MCF 10A (cell line): Measurements from ENCODE around the gene PTPRN2. TPM values are rescaled to one million over a fixed set of nuclear protein-coding genes. Genes with fewer than 3 reads are reported as not detected.

ENCODE experiments used
- BruUV-seq: library from RNA; stranded (reverse); fragments of 400-500 nt; replicated peaks from 2 replicates; lab custom pipeline; 2021; lab: Mats Ljungman, UMichigan
- CTCF ChIA-PET: fragments of 300-600 bp; sonication (Branson Sonifier 250); formaldehyde crosslinking; extraction: SDS; loops from one replicate; lab custom pipeline; 2021; ENCODE audit warnings: antibody characterized with exemption, inconsistent platforms; lab: Yijun Ruan, JAX
- POLR2A ChIA-PET: fragments of 300-600, 350-650 bp; sonication (Branson Sonifier 250); formaldehyde crosslinking; extraction: SDS; loops from one replicate; lab custom pipeline; 2020; ENCODE audit warnings: antibody characterized with exemption, inconsistent platforms; lab: Yijun Ruan, JAX
- DNase-seq: peaks from one replicate; pipeline ENCODE4 v3.0.0-alpha.2; 2018; ENCODE audit not compliant: unreplicated experiment
- H3K27ac Mint-ChIP-seq: one replicate; pipeline ENCODE4 v1.8.0; 2022; ENCODE audit warnings: mild to moderate bottlenecking, low read depth, mixed read lengths; ENCODE audit not compliant: unreplicated experiment
- H3K27me3 Mint-ChIP-seq: one replicate; pipeline ENCODE4 v1.8.0; 2022; ENCODE audit warnings: mixed read lengths; ENCODE audit not compliant: insufficient read depth, unreplicated experiment
- H3K36me3 Mint-ChIP-seq: one replicate; pipeline ENCODE4 v1.8.0; 2022; ENCODE audit warnings: mild to moderate bottlenecking, moderate library complexity, mixed read lengths; ENCODE audit not compliant: insufficient read depth, unreplicated experiment
- H3K4me1 Mint-ChIP-seq: one replicate; pipeline ENCODE4 v1.8.0; 2022; ENCODE audit warnings: mixed read lengths; ENCODE audit not compliant: insufficient read depth, unreplicated experiment
- H3K4me3 Mint-ChIP-seq: one replicate; pipeline ENCODE4 v1.8.0; 2022; ENCODE audit warnings: mild to moderate bottlenecking, moderate library complexity, mixed read lengths; ENCODE audit not compliant: unreplicated experiment
- H3K9me3 Mint-ChIP-seq: one replicate; pipeline ENCODE4 v1.8.0; 2022; ENCODE audit warnings: mixed read lengths; ENCODE audit not compliant: unreplicated experiment
- CTCF ChIP-seq: fragments of 200-600 bp; IDR thresholded peaks from one replicate; pipeline ENCODE4 v1.8.0; 2022; ENCODE audit warnings: antibody characterized with exemption, mild to moderate bottlenecking; ENCODE audit not compliant: unreplicated experiment
- intact Hi-C: fragments of 100-400 bp; cut with micrococcal nuclease; formaldehyde crosslinking; loops from 2 replicates; pipeline ENCODE4 v1.14.1; 2022
- total RNA-seq: library from RNA; stranded (reverse); gene quantifications from 2 replicates; pipeline ENCODE4 v1.2.3, GENCODE V29; 2022

PTPRN2 gene
- total RNA-seq, 1 experiment from 2014 or later, result 4.5 TPM

- H3K4me3 Mint-ChIP-seq, result no peak overlapping the region
- CTCF ChIA-PET, result no interaction called here
- POLR2A ChIA-PET, result interaction anchor here (0.7 kb wide), 1 partner anchor 141 kb away, joined by 4 read pairs; no protein-coding TSS in a partner anchor
- BruUV-seq, result no TSS peak
- H3K27ac Mint-ChIP-seq, result no peak overlapping the region
- H3K9me3 Mint-ChIP-seq, result no peaks in the 10 kb centered on the region
- no peak for TF ChIP-seq CTCF
- intact Hi-C loops, result no loop called here
- no peaks in the 10 kb centered on the region for H3K27me3 Mint-ChIP-seq
- no peaks in the 10 kb centered on the region for H3K4me1 Mint-ChIP-seq
- no peak for DNase-seq
- no peaks in the 10 kb centered on the region for H3K36me3 Mint-ChIP-seq
Observed at GRCh38 chr7:157828881-157829280, 758.7 kb downstream of the PTPRN2 start.

GRCh38 chr7:157828190-157828589 lies 759.4 kb downstream of the PTPRN2 start:
- H3K36me3 Mint-ChIP-seq, result no peaks in the 10 kb centered on the region
- H3K4me3 Mint-ChIP-seq, result no peak overlapping the region
- intact Hi-C loops, result no loop called here
- H3K9me3 Mint-ChIP-seq, result no peaks in the 10 kb centered on the region
- ChIA-PET POLR2A (no interaction called here), CTCF (interaction anchor here (0.9 kb wide), 1 partner anchor 396 kb away, joined by 4 read pairs; no protein-coding TSS in a partner anchor)
- TF ChIP-seq CTCF, result no peak
- no peaks in the 10 kb centered on the region for H3K27me3 Mint-ChIP-seq
- DNase-seq, result no peak
- no peaks in the 10 kb centered on the region for H3K4me1 Mint-ChIP-seq
- H3K27ac Mint-ChIP-seq, result no peak overlapping the region
- BruUV-seq, result no TSS peak

GRCh38 chr7:157827863-157828160 lies 759.8 kb downstream of the PTPRN2 start:
- intact Hi-C loops, result no loop called here
- no peaks in the 10 kb centered on the region for H3K4me1 Mint-ChIP-seq
- CTCF ChIA-PET, result interaction anchor here (0.9 kb wide), 1 partner anchor 396 kb away, joined by 4 read pairs; no protein-coding TSS in a partner anchor
- no peaks in the 10 kb centered on the region for H3K9me3 Mint-ChIP-seq
- no peaks in the 10 kb centered on the region for H3K36me3 Mint-ChIP-seq
- H3K27me3 Mint-ChIP-seq, result no peaks in the 10 kb centered on the region
- no peak overlapping the region for H3K27ac Mint-ChIP-seq
- POLR2A ChIA-PET, result no interaction called here
- DNase-seq, result no peak
- BruUV-seq, result no TSS peak
- no peak for TF ChIP-seq CTCF
- no peak overlapping the region for H3K4me3 Mint-ChIP-seq

GRCh38 chr7:157827045-157827862 lies 760.4 kb downstream of the PTPRN2 start:
- Mint-ChIP-seq H3K4me3 (no peak overlapping the region), H3K36me3 (no peaks in the 10 kb centered on the region), H3K4me1 (no peaks in the 10 kb centered on the region), H3K9me3 (no peaks in the 10 kb centered on the region), H3K27me3 (no peaks in the 10 kb centered on the region), H3K27ac (no peak overlapping the region)
- DNase-seq, result no peak
- ChIA-PET CTCF (interaction anchor here (0.9 kb wide), 1 partner anchor 395 kb away, joined by 4 read pairs; no protein-coding TSS in a partner anchor), POLR2A (no interaction called here)
- BruUV-seq, result no TSS peak
- intact Hi-C loops, result no loop called here
- no peak for TF ChIP-seq CTCF
